Muscle layer of colon (tissue), 2 donors: Measurements from ENCODE around the gene CDHR3.

Source experiments
- H3K27ac ChIP-seq: one replicate; pipeline ENCODE4 v1.7.0; 2013; ENCODE audit warnings: low read depth, mild to moderate bottlenecking, low read length, moderate library complexity
- H3K27me3 ChIP-seq, 2 donors: one replicate each; pipeline ENCODE4 v1.7.0; 2013; ENCODE audit warnings: low read length in 2 of 2, mild to moderate bottlenecking in 2 of 2; ENCODE audit not compliant: insufficient read depth in 2 of 2, control insufficient read depth in 1 of 2
- H3K36me3 ChIP-seq: one replicate; pipeline ENCODE4 v1.7.0; 2013; ENCODE audit warnings: mild to moderate bottlenecking, low read length; ENCODE audit not compliant: insufficient read depth
- H3K4me1 ChIP-seq: one replicate; pipeline ENCODE4 v1.7.0; 2013; ENCODE audit warnings: mild to moderate bottlenecking, low read length; ENCODE audit not compliant: insufficient read depth
- H3K4me3 ChIP-seq, 2 donors: one replicate each; pipeline ENCODE4 v1.7.0; 2013; ENCODE audit warnings: low read length in 2 of 2, low read depth in 1 of 2, mild to moderate bottlenecking in 1 of 2, moderate library complexity in 1 of 2
- H3K9ac ChIP-seq: one replicate; pipeline ENCODE4 v1.7.0; 2013; ENCODE audit warnings: low read length
- H3K9me3 ChIP-seq: one replicate; pipeline ENCODE4 v1.7.0; 2013; ENCODE audit warnings: mild to moderate bottlenecking, low read length
- donor health status: abdominal sarcoma.
- donor health status: Adenocarcinoma of cecum.

The CDHR3 gene

GRCh38 chr7:106063692-106064091 lies 100.6 kb downstream of the CDHR3 start:
- no peaks in the 10 kb centered on the region for H3K36me3 ChIP-seq
- peaks cover 66% of the 10 kb centered on the region for H3K4me1 ChIP-seq
- peak overlapping the region; percentile 87 for H3K27ac ChIP-seq
- no peak overlapping the region for H3K4me3 ChIP-seq
- no peak overlapping the region for H3K9ac ChIP-seq
- no peaks in the 10 kb centered on the region for H3K27me3 ChIP-seq
- no peaks in the 10 kb centered on the region for H3K9me3 ChIP-seq

GRCh38 chr7:106064316-106064715 lies 101.3 kb downstream of the CDHR3 start:
- Histone ChIP-seq H3K9ac (peak overlapping the region; percentile 22), H3K9me3 (no peaks in the 10 kb centered on the region), H3K27me3 (no peaks in the 10 kb centered on the region), H3K27ac (peak overlapping the region; percentile 87), H3K36me3 (no peaks in the 10 kb centered on the region), H3K4me1 (peaks cover 66% of the 10 kb centered on the region), H3K4me3 (peak overlapping the region in 1 of 2 donors; percentile 55)

DNA sequence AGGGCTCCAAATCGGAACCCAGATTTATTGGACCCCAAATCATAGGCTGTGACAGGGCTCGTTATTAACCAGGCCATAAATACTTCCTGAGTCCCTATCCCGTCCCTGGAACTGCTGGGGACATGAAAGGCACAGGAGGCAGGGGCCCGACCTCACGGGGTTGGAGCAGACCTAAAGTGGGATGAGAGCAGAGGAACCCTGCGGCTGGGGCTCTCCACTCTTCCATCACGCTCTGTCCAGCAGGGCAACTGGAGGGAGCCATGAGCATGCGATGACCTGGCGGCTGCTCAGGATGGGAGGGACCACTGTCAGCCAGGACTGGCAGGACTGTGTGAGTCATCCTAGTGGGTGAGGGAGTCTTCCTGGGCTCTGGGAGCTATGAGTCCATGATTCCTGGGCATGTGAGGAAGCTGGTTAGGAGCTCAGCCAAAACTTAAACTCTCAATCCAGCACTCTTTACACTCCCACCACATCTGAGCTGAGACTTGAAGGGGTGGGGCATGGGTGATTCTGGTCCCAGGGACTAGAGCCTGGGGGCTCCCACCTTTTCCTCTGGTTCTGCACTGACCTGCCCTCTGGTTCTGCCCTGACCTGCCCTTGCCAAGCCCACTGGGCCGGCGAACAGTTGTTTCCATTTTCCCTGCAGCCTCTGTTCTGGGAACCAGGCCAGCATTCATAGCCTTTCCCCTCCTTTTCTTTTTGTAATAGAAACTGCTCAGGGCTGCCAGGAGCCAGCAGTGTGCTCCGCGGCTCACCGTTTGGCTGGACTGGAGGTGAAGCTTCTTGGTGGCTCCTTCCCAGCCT lies 101.9 kb downstream of the CDHR3 start:
- Histone ChIP-seq H3K9ac (peak overlapping the region; percentile 22), H3K9me3 (no peaks in the 10 kb centered on the region), H3K4me3 (peak overlapping the region in 1 of 2 donors; percentile 55), H3K27me3 (no peaks in the 10 kb centered on the region), H3K27ac (peak overlapping the region; percentile 87), H3K36me3 (no peaks in the 10 kb centered on the region), H3K4me1 (peaks cover 70% of the 10 kb centered on the region)

- peak overlapping the region in 1 of 2 donors; percentile 55 for H3K4me3 ChIP-seq
- H3K9ac ChIP-seq, result no peak overlapping the region
- H3K4me1 ChIP-seq, result peaks cover 79% of the 10 kb centered on the region
- H3K9me3 ChIP-seq, result no peaks in the 10 kb centered on the region
- peak overlapping the region; percentile 87 for H3K27ac ChIP-seq
- H3K36me3 ChIP-seq, result no peaks in the 10 kb centered on the region
- no peaks in the 10 kb centered on the region for H3K27me3 ChIP-seq
Observed at GRCh38 chr7:106065575-106066500, 102.8 kb downstream of the CDHR3 start.

DNA sequence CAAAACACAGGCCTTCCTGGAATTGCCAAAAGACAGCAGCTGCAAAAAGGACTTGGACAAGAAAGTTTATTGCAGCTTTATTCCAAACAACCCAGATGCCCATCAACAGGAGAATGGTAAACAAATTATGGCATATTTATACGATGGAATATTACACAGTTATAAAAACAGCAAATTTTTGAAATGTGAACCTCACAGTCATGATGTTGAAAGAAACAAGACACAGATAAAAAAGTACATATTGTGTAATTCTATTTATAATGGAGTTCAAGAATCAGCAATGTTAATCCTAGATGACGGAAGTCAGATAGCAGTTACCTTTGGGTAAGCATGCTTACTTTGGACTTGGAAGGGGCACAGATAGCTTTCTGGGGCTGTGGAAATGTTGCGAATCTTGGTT lies 104.6 kb downstream of the CDHR3 start:
- Histone ChIP-seq H3K9me3 (no peaks in the 10 kb centered on the region), H3K4me1 (peaks cover 97% of the 10 kb centered on the region), H3K4me3 (no peak overlapping the region)

DNA sequence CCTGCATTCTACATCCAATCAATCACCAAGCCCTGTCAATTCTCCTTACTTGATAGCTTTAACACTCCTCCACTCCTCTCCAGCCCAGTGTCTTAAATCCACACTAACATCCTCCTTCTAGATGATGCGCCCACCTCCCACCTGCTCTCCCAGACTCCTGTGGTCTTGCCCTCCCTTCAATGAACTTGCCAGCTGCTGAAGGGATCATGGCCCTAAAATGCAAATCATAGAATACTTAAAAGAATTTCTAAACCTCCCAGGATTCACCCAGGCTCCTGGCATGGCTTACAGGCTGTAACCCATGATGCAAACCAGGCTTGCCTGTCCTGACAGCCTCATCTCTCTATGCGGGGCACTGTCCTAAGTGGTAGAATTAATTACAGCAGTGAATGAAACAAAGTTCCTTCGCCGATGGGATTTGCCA lies 105.5 kb downstream of the CDHR3 start:
- H3K27ac ChIP-seq, result peak overlapping the region; percentile 54
- H3K4me1 ChIP-seq, result peaks cover 99% of the 10 kb centered on the region
- no peak overlapping the region for H3K9ac ChIP-seq

More for the DNA sequence above, 104.6 kb downstream of the CDHR3 start:
- Histone ChIP-seq H3K27me3 (no peaks in the 10 kb centered on the region), H3K36me3 (no peaks in the 10 kb centered on the region), H3K27ac (peak overlapping the region; percentile 54), H3K9ac (no peak overlapping the region)

GRCh38 chr7:106068986-106069385 lies 105.9 kb downstream of the CDHR3 start:
- H3K4me1 ChIP-seq, result peaks cover 98% of the 10 kb centered on the region
- no peaks in the 10 kb centered on the region for H3K27me3 ChIP-seq
- no peaks in the 10 kb centered on the region for H3K9me3 ChIP-seq
- H3K36me3 ChIP-seq, result no peaks in the 10 kb centered on the region
- H3K4me3 ChIP-seq, result peak overlapping the region in 1 of 2 donors; percentile 19
- peak overlapping the region; percentile 54 for H3K27ac ChIP-seq
- no peak overlapping the region for H3K9ac ChIP-seq

More for the DNA sequence above, 105.5 kb downstream of the CDHR3 start:
- H3K36me3 ChIP-seq, result no peaks in the 10 kb centered on the region
- H3K9me3 ChIP-seq, result no peaks in the 10 kb centered on the region
- H3K27me3 ChIP-seq, result no peaks in the 10 kb centered on the region
- peak overlapping the region in 1 of 2 donors; percentile 19 for H3K4me3 ChIP-seq

- H3K4me1 ChIP-seq, result peaks cover 93% of the 10 kb centered on the region
- no peak overlapping the region for H3K4me3 ChIP-seq
- H3K27ac ChIP-seq, result peak overlapping the region; percentile 54
- H3K9me3 ChIP-seq, result no peaks in the 10 kb centered on the region
- H3K36me3 ChIP-seq, result no peaks in the 10 kb centered on the region
- no peaks in the 10 kb centered on the region for H3K27me3 ChIP-seq
- H3K9ac ChIP-seq, result no peak overlapping the region
Observed at GRCh38 chr7:106069471-106070200, 106.6 kb downstream of the CDHR3 start.

- H3K9ac ChIP-seq, result no peak overlapping the region
- H3K9me3 ChIP-seq, result no peaks in the 10 kb centered on the region
- H3K27me3 ChIP-seq, result no peaks in the 10 kb centered on the region
- peak overlapping the region; percentile 54 for H3K27ac ChIP-seq
- peaks cover 90% of the 10 kb centered on the region for H3K4me1 ChIP-seq
- H3K4me3 ChIP-seq, result no peak overlapping the region
- no peaks in the 10 kb centered on the region for H3K36me3 ChIP-seq
Observed at GRCh38 chr7:106070201-106070551, 107.1 kb downstream of the CDHR3 start.

GRCh38 chr7:106070567-106071254 lies 107.6 kb downstream of the CDHR3 start:
- no peak overlapping the region for H3K4me3 ChIP-seq
- no peaks in the 10 kb centered on the region for H3K27me3 ChIP-seq
- peaks cover 87% of the 10 kb centered on the region for H3K4me1 ChIP-seq
- no peaks in the 10 kb centered on the region for H3K36me3 ChIP-seq
- no peak overlapping the region for H3K9ac ChIP-seq
- peak overlapping the region; percentile 54 for H3K27ac ChIP-seq
- no peaks in the 10 kb centered on the region for H3K9me3 ChIP-seq
